Measurements from ENCODE around the gene MBIP.

The MBIP gene

DNA sequence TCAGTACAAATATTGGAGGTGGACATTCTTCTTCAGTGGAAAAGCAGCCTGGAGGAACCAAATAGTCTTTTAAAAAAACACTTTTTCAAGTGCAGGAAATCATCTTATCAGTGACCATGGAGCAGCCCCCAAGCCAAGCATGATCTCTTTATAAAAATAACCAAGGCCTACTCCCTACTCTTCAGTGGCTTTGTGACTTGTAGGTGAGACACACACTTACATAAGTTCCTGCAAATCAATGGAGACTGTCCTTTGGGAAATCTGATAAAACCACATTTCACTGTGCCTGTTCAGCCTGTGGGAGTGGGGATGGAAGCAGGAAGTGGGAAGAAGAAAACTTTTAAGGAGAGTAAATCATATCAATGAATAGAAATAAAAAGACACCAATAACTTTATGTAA lies 56.3 kb downstream of the MBIP start:
- DNase-seq (ENCODE audit: low read depth) = no peak

DNA sequence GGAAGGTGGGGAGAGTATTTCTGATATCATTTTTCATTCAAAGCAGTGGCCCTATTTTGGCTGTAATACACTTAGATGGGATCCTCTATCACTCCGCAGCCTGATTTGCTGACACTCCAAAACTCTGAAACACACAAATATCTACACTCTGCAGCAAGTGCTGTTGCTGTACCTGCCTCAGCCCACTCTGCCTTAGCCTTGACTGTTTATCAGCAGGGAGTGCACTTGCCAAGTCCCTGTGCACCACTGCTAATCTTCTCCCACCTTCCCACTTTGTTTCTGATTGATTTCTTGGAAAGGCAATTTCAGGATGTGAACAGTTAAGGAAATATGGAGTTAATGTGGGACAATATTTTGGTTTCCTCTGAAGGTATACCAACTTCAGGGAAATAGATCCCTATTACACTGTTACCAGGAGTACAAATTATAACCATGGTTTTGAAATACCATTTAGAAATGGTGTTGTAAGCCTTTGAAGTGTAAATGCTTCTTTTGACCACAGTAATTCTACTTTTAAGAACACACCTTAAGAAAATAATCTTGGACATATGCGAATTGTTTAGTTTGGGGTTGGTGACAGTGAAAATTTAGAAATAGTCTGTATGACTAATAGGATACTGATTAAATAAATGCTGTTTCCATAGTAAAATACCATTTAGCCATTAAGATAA lies 59.3 kb downstream of the MBIP start:
- no peak for DNase-seq (ENCODE audit: low read depth)

DNA sequence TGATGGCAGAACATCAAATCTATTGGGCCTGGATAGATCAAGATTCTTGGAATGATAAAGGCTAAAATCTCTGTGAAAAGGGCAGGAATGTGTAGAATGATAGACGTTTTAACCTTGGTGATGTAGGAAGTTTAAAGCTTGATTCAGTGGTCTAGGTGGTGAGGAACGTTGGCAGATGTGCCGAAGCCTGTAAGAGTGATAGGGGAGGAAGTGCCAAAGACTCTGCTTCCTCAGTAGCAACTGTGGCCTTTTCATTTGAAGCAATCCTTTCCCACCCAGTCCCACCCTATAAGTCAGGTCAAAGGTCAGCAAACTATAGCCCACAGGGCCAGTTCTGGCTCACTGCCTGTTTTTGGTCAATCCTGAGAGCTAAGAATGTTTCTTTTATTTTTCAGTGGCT lies 62.2 kb downstream of the MBIP start:
- no peak for DNase-seq (ENCODE audit: low read depth)

DNA sequence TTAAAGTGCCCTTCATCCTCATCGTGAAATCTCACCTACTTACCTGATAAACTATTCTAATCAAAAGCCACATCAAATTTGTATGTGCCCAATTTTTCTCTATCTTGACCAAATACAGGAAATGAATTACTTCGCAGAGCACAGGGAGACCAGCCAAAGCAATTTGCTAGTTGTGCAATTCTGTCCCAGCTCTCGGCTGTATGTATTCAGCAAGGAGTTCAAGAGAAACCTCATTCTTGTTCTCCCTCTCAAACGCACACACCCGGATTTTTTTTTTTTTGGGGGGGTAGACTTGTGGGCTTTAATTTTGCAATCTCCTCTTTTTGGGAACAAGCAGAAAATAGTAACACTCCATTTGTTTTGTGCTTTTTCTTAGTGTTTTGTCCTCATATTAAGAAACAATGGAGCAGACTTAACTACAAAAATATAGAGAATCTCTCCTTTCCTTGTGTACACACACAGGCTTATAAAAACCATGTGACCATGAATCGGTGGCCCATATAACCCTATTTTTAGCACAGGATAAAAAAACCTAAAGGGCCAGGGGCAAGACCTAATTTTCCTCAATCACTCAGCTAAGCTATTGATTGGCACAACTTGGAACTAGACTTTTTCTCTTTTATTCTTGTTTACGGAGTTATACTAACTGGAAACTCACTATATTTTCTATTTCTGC lies 64.2 kb downstream of the MBIP start:
- DNase-seq (ENCODE audit: low read depth) = no peak

DNA sequence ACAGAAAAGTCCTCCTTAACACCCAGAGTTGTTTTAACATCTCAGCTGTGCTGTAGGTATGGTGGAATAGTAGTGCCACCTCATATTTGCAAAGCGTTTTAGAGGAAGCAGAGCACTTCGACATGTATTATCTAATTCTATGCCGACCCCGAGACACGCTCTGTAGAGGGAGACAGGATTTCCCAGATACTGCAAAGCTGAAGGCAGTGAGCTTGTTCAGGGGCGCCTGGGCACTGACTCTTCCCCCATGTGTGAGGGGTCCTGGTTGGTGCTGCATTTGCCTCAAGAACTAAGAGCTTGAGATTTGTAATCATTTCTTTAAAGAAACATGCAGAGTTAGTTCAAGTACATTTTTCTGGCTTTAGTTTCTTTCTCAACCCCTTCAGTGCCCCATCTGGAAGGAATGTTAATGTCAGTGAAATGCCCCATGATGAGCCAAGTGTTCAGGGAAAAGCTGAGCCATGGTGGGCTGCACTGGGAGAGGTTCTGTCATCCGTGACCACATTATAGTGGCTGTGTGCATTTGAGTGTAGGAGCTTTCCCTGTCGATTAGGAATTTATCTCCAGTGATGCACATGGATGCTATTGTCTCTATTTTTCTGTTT lies 66.3 kb downstream of the MBIP start:
- DNase-seq (ENCODE audit: low read depth) = no peak

All from activated T-helper 1 cell treated with Interleukin-2 at 50 U/mL for 16 hours (primary cell).